GM21786 (cell line): ENCODE results near the gene MAGEH1.

Source experiments
- ATAC-seq: cut with Tn5 transposase; IDR thresholded peaks from one replicate; pipeline ENCODE4 v1.9.1; 2021; ENCODE audit not compliant: unreplicated experiment

The MAGEH1 gene

GRCh38 chrX:55489314-55490009 lies 37.5 kb downstream of the MAGEH1 start, which contains the start of gene USP51:
Gene USP51, minus strand, starts transcription at chrX:55489848. Its CDS starts 909 bp downstream, at chrX:55488939.
- peak; percentile 35 for ATAC-seq

- ATAC-seq, result no peak
Measured at GRCh38 chrX:55490121-55490520, 38.2 kb downstream of the MAGEH1 start.

- no peak for ATAC-seq
Measured at GRCh38 chrX:55490974-55491373, 39.0 kb downstream of the MAGEH1 start.
